Measurements from ENCODE around the gene BBOF1.

Gene BBOF1

DNA sequence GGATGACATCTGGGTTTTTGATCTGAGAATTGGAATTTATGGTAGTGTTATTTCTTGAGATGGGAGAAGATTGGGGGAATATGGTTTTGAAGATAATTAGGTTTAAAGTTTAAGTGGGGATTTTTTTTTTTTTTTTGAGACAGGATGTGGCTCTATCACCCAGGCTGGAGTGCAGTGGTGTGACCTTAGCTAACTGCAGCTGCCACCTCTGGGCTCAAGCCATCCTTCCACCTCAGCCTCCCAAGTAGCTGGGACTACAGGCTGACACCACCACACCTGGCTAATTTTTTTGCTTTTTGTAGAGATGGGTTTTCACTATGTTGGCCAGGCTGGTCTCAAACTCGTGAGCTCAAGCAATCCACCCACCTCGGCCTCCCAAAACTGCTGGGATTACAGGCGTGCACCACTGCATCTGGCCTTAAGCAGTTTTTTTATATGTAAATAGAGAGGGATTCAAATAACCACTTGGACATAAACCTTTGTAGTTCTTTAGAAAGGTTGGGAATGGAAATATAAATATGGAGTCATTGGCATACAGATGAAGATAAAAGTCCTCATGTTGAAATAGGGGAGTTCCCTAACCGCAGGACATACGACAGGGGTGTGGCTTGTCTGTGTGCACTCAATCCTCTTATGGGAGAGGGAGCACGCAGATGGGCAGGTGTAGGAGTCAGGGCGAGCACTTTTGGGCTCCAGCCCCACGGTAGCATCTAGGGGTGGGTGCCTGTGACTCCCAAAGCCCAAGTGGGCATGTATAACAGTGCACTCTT is 70.3 kb downstream of the BBOF1 start:
- no peak for DNase-seq (ENCODE audit: low spot score)

DNA sequence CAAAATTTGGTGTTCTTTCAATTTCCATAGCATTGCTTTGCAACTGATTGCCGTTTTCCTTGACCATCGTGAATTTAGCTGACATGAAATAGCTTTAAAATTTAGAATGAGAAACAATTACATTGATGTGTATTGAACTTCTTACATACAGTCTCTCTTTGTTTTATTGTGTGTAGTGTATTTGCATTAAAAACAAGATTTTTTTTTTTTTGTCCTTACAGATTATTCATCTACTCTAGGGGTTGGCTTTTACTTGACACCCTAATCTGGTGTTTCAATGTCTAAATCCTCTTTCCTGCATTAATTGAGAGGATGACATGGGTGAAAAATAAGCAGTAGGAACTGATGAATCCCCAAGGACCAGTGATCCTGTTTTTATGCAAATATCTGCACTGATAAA is 86.2 kb downstream of the BBOF1 start:
- DNase-seq (ENCODE audit: low spot score): no peak

DNA sequence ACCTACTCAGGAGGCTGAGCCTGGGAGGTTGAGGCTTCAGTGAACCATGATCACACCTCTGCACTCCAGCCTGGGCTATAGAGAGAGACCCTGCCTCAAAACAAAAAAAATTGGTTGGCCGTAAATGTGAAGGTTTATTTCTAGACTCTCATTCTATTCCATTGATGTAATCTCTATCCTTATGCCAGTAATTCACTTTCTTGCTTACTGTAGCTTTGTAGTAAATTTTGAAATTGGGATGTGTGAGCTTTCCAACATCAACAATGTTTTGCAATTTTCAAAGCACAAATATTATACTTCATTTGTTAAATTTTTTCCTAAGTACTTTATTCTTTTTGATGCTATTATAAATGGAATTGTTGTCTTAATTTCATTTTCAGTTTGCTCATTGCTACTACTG is 90.2 kb downstream of the BBOF1 start:
- DNase-seq (ENCODE audit: low spot score): no peak

- DNase-seq (ENCODE audit: low spot score): peak; percentile 49
Measured at GRCh38 chr14:74111395-74112216, 92.5 kb downstream of the BBOF1 start.

All from hepatic stellate cell (primary cell).